ENCODE results near the gene BTBD9. TPM values are rescaled to one million over a fixed set of nuclear protein-coding genes. Genes with fewer than 3 reads are reported as not detected.

BTBD9 gene
- total RNA-seq, 4 donors from 2014 or later = 8.6 to 34.1 (median 30.8) TPM

- H3K27ac ChIP-seq = peak overlapping the region in 1 of 4 donors; percentile 1
- H3K36me3 ChIP-seq = no peaks in the 10 kb centered on the region
- H3K9me3 ChIP-seq = no peaks in the 10 kb centered on the region
- no peaks in the 10 kb centered on the region for H3K27me3 ChIP-seq
- no peak for TF ChIP-seq POLR2AphosphoS5 (IDR thresholded peaks at IDR 0.05)
- TF ChIP-seq, protein P1, sequence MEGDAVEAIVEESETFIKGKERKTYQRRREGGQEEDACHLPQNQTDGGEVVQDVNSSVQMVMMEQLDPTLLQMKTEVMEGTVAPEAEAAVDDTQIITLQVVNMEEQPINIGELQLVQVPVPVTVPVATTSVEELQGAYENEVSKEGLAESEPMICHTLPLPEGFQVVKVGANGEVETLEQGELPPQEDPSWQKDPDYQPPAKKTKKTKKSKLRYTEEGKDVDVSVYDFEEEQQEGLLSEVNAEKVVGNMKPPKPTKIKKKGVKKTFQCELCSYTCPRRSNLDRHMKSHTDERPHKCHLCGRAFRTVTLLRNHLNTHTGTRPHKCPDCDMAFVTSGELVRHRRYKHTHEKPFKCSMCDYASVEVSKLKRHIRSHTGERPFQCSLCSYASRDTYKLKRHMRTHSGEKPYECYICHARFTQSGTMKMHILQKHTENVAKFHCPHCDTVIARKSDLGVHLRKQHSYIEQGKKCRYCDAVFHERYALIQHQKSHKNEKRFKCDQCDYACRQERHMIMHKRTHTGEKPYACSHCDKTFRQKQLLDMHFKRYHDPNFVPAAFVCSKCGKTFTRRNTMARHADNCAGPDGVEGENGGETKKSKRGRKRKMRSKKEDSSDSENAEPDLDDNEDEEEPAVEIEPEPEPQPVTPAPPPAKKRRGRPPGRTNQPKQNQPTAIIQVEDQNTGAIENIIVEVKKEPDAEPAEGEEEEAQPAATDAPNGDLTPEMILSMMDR (IDR thresholded peaks at IDR 0.05) = no peak
- no peak for TF ChIP-seq EP300 (IDR thresholded peaks at IDR 0.05; ENCODE audit: low read depth)
- no peak for TF ChIP-seq POLR2A (IDR thresholded peaks at IDR 0.05)
- no peaks in the 10 kb centered on the region for H3K4me1 ChIP-seq
- no peak overlapping the region for H3K4me3 ChIP-seq
- in situ Hi-C loops (cut with MboI; ENCODE audit: low pct_ligation_motif_present in 1 of 4, low pct_unique_long_range_greater_than_20kb in 1 of 4, low sequenced_read_pairs in 3 of 4) (no loop called here), intact Hi-C loops (cut with DNase I; ENCODE audit: low total_unique reads) (no loop called here)
- no peak for DNase-seq
- 70 to 77% methylated on average over 5 to 8 of the region's 8 CpGs for WGBS, 2 donors (ENCODE audit: low coverage in 1 of 2)
These were observed 268.8 kb downstream of the BTBD9 start for GRCh38 chr6:38370653-38371601.

DNA sequence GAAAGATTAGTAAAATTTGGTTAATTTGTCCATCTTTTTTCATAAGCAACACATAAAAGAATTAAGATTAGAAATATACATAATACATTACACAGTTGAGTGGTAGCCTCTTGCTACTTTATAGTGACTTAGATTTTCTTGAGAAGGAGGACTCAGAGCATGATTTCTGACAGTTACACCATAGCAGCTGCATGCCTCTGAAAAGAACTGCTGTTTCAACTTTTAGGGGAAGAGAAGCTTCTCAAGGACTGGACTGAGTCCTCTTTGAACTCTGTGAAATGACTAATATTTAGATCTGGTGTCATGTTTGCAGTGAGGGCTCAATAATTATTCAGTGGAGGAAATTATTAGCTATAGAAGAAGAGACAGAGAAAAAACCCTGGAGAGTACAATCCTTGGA is 272.5 kb downstream of the BTBD9 start:
- Histone ChIP-seq H3K4me1 (no peaks in the 10 kb centered on the region), H3K9me3 (no peaks in the 10 kb centered on the region), H3K4me3 (no peak overlapping the region), H3K27me3 (no peaks in the 10 kb centered on the region), H3K36me3 (no peaks in the 10 kb centered on the region), H3K27ac (no peak overlapping the region)
- DNase-seq = no peak
- TF ChIP-seq POLR2A (IDR thresholded peaks at IDR 0.05) (no peak), EP300 (IDR thresholded peaks at IDR 0.05; ENCODE audit: low read depth) (no peak)
- intact Hi-C loops (cut with DNase I; ENCODE audit: low total_unique reads) = no loop called here
- in situ Hi-C loops (cut with MboI; ENCODE audit: low pct_ligation_motif_present in 1 of 4, low pct_unique_long_range_greater_than_20kb in 1 of 4, low sequenced_read_pairs in 3 of 4) = no loop called here

GRCh38 chr6:38366234-38366633 is 273.5 kb downstream of the BTBD9 start:
- no peaks in the 10 kb centered on the region for H3K4me1 ChIP-seq
- H3K27ac ChIP-seq = no peak overlapping the region
- in situ Hi-C loops (cut with MboI; ENCODE audit: low pct_ligation_motif_present in 1 of 4, low pct_unique_long_range_greater_than_20kb in 1 of 4, low sequenced_read_pairs in 3 of 4) = no loop called here
- intact Hi-C loops (cut with DNase I; ENCODE audit: low total_unique reads) = no loop called here
- TF ChIP-seq, protein P1 (IDR thresholded peaks at IDR 0.05) = no peak
- no peaks in the 10 kb centered on the region for H3K27me3 ChIP-seq
- no peaks in the 10 kb centered on the region for H3K9me3 ChIP-seq
- no peaks in the 10 kb centered on the region for H3K36me3 ChIP-seq
- DNase-seq = no peak
- 89 to 92% methylated on average over 3 of the region's 3 CpGs for WGBS, 2 donors (ENCODE audit: low coverage in 1 of 2)
- H3K4me3 ChIP-seq = no peak overlapping the region

- Histone ChIP-seq H3K27me3 (no peaks in the 10 kb centered on the region), H3K4me1 (no peaks in the 10 kb centered on the region), H3K9me3 (no peaks in the 10 kb centered on the region), H3K36me3 (no peaks in the 10 kb centered on the region), H3K4me3 (no peak overlapping the region), H3K27ac (no peak overlapping the region)
- in situ Hi-C loops (cut with MboI; ENCODE audit: low pct_ligation_motif_present in 1 of 4, low pct_unique_long_range_greater_than_20kb in 1 of 4, low sequenced_read_pairs in 3 of 4) (no loop called here), intact Hi-C loops (cut with DNase I; ENCODE audit: low total_unique reads) (no loop called here)
- WGBS, 2 donors (ENCODE audit: low coverage in 1 of 2) = 87 to 89% methylated on average over 2 of the region's 2 CpGs
- TF ChIP-seq EP300 (IDR thresholded peaks at IDR 0.05; ENCODE audit: low read depth) (no peak), POLR2AphosphoS5 (IDR thresholded peaks at IDR 0.05) (no peak), POLR2A (IDR thresholded peaks at IDR 0.05) (no peak)
- TF ChIP-seq, protein P1 (IDR thresholded peaks at IDR 0.05) = no peak
- DNase-seq = no peak
These were observed 275.0 kb downstream of the BTBD9 start for GRCh38 chr6:38364775-38365174.

Data from transverse colon (tissue), 4 donors.